Sigmoid colon (tissue), 4 donors: Measurements from ENCODE around the gene MCOLN2.

ENCODE experiments used
- CTCF ChIP-seq, 4 experiments: fragments of 450-650 bp in 3 of 4; fragments of 200-600 bp in 1 of 4; IDR thresholded peaks; one replicate each; pipeline ENCODE4 v1.5.1; 2016 to 2019; ENCODE audit warnings: antibody characterized with exemption in 4 of 4, mild to moderate bottlenecking in 3 of 4, moderate library complexity in 2 of 4
- EP300 ChIP-seq, 4 donors: sonication (generic); formaldehyde crosslinking; IDR thresholded peaks; one replicate each; pipeline ENCODE4 v1.6.1; 2017; ENCODE audit warnings: antibody characterized with exemption in 4 of 4
- POLR2A ChIP-seq, 2 donors: fragments of 450-650 bp; IDR thresholded peaks; one replicate each; pipeline ENCODE4 v1.6.1; 2016; ENCODE audit warnings: antibody characterized with exemption in 2 of 2, mild to moderate bottlenecking in 2 of 2, moderate library complexity in 2 of 2

GRCh38 chr1:84930329-84930728 lies 66.6 kb downstream of the MCOLN2 start:
- TF ChIP-seq CTCF (IDR thresholded peaks at IDR 0.05) (no peak), EP300 (IDR thresholded peaks at IDR 0.05) (no peak), POLR2A (IDR thresholded peaks at IDR 0.05) (no peak)
